ENCODE data around the gene CDR2. TPM values are rescaled to one million over a fixed set of nuclear protein-coding genes. Genes with fewer than 3 reads are reported as not detected.

The CDR2 gene
- total and polyA plus RNA-seq, 9 of the 15 experiments (the other 6 are each of a cell fraction or from before 2014, with no cell fraction given) = 4.6 to 30.3 (median 19.9) TPM

DNA sequence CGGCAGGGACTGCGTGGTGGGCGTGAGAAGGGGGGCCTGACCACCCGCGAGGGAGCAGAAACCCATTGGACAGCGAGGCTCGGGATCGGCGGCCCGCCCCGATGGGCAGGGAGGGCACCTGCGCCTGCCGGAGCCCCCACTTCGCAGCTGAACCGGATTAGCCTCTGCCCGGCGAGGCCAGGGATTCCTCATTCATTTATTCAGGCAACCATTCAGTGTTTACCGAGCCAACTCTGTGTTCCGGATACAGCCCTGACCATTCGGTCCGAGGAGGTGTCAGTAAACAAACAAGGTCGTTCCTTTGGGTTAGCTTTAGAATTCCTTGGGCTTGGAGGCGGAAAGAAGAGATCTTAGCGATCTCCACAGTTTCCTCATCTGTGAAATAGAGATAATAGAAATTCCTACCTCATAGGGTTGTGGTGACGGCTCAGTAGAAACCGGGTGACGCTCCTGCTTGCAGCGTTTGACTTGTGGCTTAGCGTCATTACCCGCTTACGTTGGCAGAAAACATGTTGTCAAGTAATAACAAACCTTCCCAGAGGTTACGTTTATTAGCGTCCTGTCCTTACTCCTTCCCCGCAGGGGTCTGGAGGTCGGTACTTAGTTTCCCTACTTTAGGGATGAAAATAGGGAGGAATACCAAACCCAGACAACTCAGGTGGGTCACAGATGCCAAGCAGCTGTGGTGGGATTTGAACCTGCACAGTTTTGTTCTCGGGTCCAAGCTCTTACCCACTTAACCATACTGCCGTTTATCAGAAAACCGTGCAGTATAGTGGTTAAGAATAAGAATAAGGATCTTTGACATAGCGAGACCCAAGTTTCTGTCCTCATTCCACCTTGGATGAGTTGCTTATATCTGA is 76.3 kb downstream of the CDR2 start (continued):
- TF ChIP-seq SAP30 (IDR thresholded peaks at IDR 0.05; ENCODE audit: borderline replicate concordance, insufficient read depth, low read depth, low read length, poor library complexity, severe bottlenecking) = peak; percentile 3
- TF ChIP-seq ZNF124 (CRISPR knock-in tag; IDR thresholded peaks at IDR 0.05) = no peak
- no peak for TF ChIP-seq SLC30A9 (CRISPR knock-in tag; IDR thresholded peaks at IDR 0.05)
- TF ChIP-seq ARID1B (IDR thresholded peaks at IDR 0.05) = peak; percentile 22; the same call in 1 of the 2 replicates
- 0 out of 2 replicates have a peak, but pooled peaks have one; percentile 29 for TF ChIP-seq ZNF75A (CRISPR knock-in tag; IDR thresholded peaks at IDR 0.05)
- TF ChIP-seq, protein P1, sequence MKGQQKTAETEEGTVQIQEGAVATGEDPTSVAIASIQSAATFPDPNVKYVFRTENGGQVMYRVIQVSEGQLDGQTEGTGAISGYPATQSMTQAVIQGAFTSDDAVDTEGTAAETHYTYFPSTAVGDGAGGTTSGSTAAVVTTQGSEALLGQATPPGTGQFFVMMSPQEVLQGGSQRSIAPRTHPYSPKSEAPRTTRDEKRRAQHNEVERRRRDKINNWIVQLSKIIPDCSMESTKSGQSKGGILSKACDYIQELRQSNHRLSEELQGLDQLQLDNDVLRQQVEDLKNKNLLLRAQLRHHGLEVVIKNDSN (CRISPR knock-in tag; IDR thresholded peaks at IDR 0.05) = no peak
- TF ChIP-seq NR4A1 (CRISPR knock-in tag; IDR thresholded peaks at IDR 0.05) = 0 out of 2 replicates have a peak, but pooled peaks have one; percentile 7
- no peak for TF ChIP-seq NR4A1 (tag; IDR thresholded peaks at IDR 0.05)
- no peak for TF ChIP-seq CREBBP (IDR thresholded peaks at IDR 0.05; ENCODE audit: low read depth, low read length)
- TF ChIP-seq NEUROD1 (IDR thresholded peaks at IDR 0.05; ENCODE audit: borderline replicate concordance, low read depth, low read length, partially characterized antibody) = no peak
- TF ChIP-seq FOXK2 (conservative IDR thresholded peaks at IDR 0.05 in 1 of 2, IDR thresholded peaks at IDR 0.05 in 1 of 2; ENCODE audit: low read depth in 2 of 2) = peak; percentile 49 to 51; a peak in 3 of 4 replicates
- TF ChIP-seq, protein P2, sequence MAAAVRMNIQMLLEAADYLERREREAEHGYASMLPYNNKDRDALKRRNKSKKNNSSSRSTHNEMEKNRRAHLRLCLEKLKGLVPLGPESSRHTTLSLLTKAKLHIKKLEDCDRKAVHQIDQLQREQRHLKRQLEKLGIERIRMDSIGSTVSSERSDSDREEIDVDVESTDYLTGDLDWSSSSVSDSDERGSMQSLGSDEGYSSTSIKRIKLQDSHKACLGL (CRISPR knock-in tag; IDR thresholded peaks at IDR 0.05; ENCODE audit: borderline replicate concordance, poor library complexity, severe bottlenecking) = no peak
- TF ChIP-seq, protein P3, sequence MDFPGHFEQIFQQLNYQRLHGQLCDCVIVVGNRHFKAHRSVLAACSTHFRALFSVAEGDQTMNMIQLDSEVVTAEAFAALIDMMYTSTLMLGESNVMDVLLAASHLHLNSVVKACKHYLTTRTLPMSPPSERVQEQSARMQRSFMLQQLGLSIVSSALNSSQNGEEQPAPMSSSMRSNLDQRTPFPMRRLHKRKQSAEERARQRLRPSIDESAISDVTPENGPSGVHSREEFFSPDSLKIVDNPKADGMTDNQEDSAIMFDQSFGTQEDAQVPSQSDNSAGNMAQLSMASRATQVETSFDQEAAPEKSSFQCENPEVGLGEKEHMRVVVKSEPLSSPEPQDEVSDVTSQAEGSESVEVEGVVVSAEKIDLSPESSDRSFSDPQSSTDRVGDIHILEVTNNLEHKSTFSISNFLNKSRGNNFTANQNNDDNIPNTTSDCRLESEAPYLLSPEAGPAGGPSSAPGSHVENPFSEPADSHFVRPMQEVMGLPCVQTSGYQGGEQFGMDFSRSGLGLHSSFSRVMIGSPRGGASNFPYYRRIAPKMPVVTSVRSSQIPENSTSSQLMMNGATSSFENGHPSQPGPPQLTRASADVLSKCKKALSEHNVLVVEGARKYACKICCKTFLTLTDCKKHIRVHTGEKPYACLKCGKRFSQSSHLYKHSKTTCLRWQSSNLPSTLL (IDR thresholded peaks at IDR 0.05) = no peak
- no peak for TF ChIP-seq ZNF445 (CRISPR knock-in tag; IDR thresholded peaks at IDR 0.05; ENCODE audit: low read depth)
- no peak for TF ChIP-seq KLF1 (tag; IDR thresholded peaks at IDR 0.05)
- TF ChIP-seq, protein P4, sequence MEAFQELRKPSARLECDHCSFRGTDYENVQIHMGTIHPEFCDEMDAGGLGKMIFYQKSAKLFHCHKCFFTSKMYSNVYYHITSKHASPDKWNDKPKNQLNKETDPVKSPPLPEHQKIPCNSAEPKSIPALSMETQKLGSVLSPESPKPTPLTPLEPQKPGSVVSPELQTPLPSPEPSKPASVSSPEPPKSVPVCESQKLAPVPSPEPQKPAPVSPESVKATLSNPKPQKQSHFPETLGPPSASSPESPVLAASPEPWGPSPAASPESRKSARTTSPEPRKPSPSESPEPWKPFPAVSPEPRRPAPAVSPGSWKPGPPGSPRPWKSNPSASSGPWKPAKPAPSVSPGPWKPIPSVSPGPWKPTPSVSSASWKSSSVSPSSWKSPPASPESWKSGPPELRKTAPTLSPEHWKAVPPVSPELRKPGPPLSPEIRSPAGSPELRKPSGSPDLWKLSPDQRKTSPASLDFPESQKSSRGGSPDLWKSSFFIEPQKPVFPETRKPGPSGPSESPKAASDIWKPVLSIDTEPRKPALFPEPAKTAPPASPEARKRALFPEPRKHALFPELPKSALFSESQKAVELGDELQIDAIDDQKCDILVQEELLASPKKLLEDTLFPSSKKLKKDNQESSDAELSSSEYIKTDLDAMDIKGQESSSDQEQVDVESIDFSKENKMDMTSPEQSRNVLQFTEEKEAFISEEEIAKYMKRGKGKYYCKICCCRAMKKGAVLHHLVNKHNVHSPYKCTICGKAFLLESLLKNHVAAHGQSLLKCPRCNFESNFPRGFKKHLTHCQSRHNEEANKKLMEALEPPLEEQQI (IDR thresholded peaks at IDR 0.05) = 0 out of 2 replicates have a peak, but pooled peaks have one; percentile 36
- no peak for TF ChIP-seq IFI16 (CRISPR knock-in tag; IDR thresholded peaks at IDR 0.05)
- peak; percentile 40 for TF ChIP-seq TCF3 (CRISPR knock-in tag; IDR thresholded peaks at IDR 0.05)
- TF ChIP-seq HSF4 (CRISPR knock-in tag; IDR thresholded peaks at IDR 0.05; ENCODE audit: borderline replicate concordance) = no peak
